RPMI7951 (cell line): Measurements from ENCODE around the gene POP5. TPM values are rescaled to one million over a fixed set of nuclear protein-coding genes. Genes with fewer than 3 reads are reported as not detected.
A peak's percentile ranks its signal among the peaks of the same experiment; 100 is the strongest.
"Not testable (repeated sequence)": the region's sequence is repeated elsewhere in the genome, so short reads cannot be mapped to it uniquely, and the experiment has no call there.

Experiments
- DNase-seq: peaks from one replicate; pipeline ENCODE4 v3.0.0-alpha.2; 2012; ENCODE audit warnings: low read depth
- total RNA-seq: library from RNA; depleted of rRNA; stranded (reverse); fragments of >200 nt; shearing (Covaris generic); gene quantifications from 2 replicates; pipeline ENCODE4 v1.2.3, GENCODE V29; 2014; rRNA removed

Gene POP5
- total RNA-seq, 1 experiment from 2014 or later: 80.9 TPM

GRCh38 chr12:120538281-120539156 is 42.7 kb downstream of the POP5 start:
- peak; percentile 47 for DNase-seq

- no peak for DNase-seq
Measured at GRCh38 chr12:120537856-120538220, 43.4 kb downstream of the POP5 start.

GRCh38 chr12:120536064-120536791 is 45.0 kb downstream of the POP5 start:
- DNase-seq: no peak

GRCh38 chr12:120534703-120535655 is 46.2 kb downstream of the POP5 start:
- DNase-seq: peak; percentile 80

DNA sequence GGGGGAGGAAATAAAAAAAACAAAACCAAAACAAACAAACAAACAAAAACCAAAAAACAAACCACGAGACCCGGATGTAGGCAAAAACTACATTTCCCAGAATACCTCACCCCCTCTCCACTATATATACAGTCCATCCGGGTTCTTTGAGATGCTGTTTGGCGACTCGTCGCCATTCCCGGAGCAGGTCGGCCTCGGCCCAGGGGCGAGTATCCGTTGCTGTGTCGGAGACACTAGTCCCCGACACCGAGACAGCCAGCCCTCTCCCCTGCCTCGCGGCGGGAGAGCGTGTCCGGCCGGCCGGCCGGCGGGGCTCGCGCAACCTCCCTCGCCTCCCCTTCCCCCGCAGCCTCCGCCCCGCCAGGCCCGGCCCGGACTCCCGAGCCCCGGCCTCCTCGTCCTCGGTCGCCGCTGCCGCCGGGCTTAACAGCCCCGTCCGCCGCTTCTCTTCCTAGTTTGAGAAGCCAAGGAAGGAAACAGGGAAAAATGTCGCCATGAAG is 46.9 kb downstream of the POP5 start, which contains the start of gene RNF10:
TSS of gene RNF10 (plus strand) at position 154 of the 500 bp plus-strand sequence. CDS start 456 bp downstream, outside the sequence.
- peak; percentile 82 for DNase-seq

DNA sequence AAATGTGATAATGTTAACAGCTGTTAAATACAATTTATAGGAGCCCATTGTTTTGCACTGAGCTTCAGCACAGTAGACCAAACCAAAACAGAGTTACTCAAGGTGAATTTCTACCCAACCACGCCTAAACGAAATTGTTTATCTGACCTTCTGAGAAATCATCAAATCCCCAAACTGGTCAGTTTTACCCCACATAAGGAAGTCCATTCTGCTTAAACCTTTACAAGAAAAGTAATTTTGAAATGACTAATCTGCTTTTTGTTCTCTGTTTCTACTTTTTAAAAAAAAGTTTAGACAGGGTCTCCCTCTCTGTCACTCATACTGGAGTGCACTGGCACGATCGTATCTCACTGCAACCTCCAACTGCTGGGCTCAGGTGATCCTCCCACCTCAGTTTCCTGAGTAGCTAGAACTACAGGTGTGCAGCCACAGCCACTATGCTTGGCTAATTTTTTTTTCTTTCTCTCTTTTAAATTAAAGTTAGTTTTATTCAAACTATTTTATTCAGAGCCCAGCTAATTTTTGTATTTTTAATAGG is 48.4 kb downstream of the POP5 start:
- no peak for DNase-seq

DNA sequence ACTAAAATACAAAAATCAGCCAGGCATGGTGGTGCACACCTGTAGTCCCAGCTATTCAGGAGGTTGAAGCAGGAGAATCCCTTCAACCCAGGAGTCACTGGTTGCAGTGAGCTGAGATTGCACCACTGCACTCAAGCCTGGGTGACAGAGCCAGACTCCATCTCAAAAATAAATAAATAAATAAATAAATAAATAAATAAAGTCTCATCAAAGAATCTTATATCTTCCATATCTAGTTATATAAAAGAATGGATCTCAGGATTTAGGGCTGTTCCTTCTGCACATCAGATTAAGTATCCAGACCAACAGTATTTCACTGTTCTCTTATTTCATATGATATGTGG is 50.8 kb downstream of the POP5 start:
- DNase-seq: not testable (repeated sequence)

DNA sequence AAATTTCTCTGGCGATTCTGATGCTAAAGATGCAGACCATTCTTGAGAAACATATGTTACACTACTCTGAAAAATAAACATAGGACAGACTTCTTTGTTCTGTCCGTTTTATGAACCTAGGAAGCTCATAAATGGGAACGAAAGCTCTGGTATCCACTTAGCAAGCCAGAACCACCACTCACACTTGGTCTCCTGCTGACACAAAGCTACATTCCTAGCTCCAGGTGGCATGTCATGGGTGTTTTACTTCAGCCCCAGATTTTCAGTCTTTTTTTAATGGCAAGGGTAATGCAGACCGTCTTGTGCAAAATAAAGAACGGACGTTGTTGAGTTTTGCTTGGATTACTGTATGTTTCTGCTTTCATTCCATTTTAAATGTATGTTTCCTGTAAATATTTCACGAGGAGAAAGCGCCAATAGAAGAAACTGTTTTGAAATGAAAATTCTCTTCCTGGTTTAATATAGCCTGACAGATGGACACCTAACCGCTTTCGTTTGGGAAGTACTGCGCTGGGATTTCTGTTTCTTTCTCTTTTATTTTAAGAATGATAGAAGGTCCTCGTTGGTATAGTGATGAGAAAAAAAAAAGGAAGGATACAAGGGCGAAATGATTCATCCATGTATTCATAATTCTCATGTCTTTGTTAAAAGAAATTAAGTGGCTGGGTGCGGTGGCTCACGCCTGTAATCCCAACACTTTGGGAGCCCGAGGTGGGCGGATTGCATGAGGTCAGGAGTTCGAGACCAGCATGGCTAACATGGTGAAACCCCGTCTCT is 51.4 kb downstream of the POP5 start:
- peak; percentile 51 for DNase-seq

DNA sequence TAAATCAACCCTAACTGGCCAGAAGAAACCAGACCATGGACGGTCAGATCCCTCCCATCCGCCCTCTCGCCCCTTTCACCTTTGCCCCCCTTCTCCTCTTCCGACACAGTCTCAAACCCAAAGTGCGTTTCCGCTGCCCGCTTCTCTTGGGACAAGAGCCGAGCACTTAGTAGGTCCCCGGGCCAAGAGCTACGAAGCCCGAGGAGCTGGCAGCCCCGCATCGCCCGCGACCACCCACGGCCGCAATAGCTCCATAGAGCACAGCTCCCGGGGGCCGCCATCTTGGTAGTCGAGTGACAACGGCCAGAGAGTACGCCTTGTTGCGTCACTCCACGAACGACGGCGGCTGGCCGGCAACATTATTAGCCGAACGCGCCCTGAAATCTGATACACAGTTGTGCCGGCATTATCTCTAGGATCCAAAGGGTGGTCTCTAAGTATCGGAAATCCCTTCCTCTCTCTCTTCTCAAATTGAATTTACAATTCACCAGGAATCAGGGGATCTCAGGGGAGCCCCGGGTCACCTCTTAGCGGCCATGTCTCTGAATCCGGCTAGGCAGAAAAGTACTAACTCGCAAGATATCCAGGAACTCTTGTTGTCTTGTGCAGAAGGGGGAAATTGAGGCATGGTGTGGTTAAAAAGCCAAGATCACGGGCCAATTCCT is 52.2 kb downstream of the POP5 start, which contains the start of gene COQ5:
TSS of gene COQ5 (minus strand) at position 298 of the 665 bp plus-strand sequence. CDS start at position 281, 17 bp downstream.
- DNase-seq: peak; percentile 82

Other genes starting within 250 kb of the POP5 start
- not detected in 2 replicates for gene MSI1, start 212.2 kb downstream of the POP5 start, total RNA-seq
- 430 and 475 TPM in 2 replicates for gene COX6A1, start 143.3 kb downstream of the POP5 start, total RNA-seq
- gene TRIAP1, start 135.0 kb downstream of the POP5 start, total RNA-seq: 26.9 and 33.5 TPM in 2 replicates
- 17.7 and 17.8 TPM in 2 replicates for gene GATC, start 135.0 kb downstream of the POP5 start, total RNA-seq
- 172 and 194 TPM in 2 replicates for gene SRSF9, start 111.7 kb downstream of the POP5 start, total RNA-seq
- 585 and 618 TPM in 2 replicates for gene DYNLL1, start 85.3 kb downstream of the POP5 start, total RNA-seq
- gene COQ5, start 52.2 kb downstream of the POP5 start, total RNA-seq: 32.3 and 34.1 TPM in 2 replicates
- gene RNF10, start 47.0 kb downstream of the POP5 start, total RNA-seq: 60.8 and 74.8 TPM in 2 replicates
- 0.10 TPM in 1 of 2 replicates, not detected in the other for gene CABP1, start 59.2 kb upstream of the POP5 start, total RNA-seq
- 80.7 and 87.7 TPM in 2 replicates for gene MLEC, start 105.7 kb upstream of the POP5 start, total RNA-seq
- 10.2 and 10.7 TPM in 2 replicates for gene UNC119B, start 129.1 kb upstream of the POP5 start, total RNA-seq
- gene ACADS, start 144.4 kb upstream of the POP5 start, total RNA-seq: 7.1 and 7.3 TPM in 2 replicates